Measurements from ENCODE around the gene RAB11FIP3.

GRCh38 chr16:557463-558297 lies 132.2 kb downstream of the RAB11FIP3 start:
- TF ChIP-seq CTCF (IDR thresholded peaks at IDR 0.05 in 2 of 3, conservative IDR thresholded peaks at IDR 0.05 in 1 of 3; ENCODE audit: control insufficient read depth in 2 of 3, extremely low read depth in 1 of 3, insufficient read depth in 1 of 3, low read depth in 3 of 3, low read length in 3 of 3) (no peak), IRF3 (IDR thresholded peaks at IDR 0.05) (no peak)
